Stimulated activated CD4-positive, alpha-beta T cell treated with anti-CD3 and anti-CD28 coated beads, TNF-alpha, amount 100 ng/mL, for 4 hours (primary cell): ENCODE results near the gene SPOCK1.

Source experiments
- DNase-seq, 3 experiments: peaks; one replicate each; pipeline ENCODE4 v3.0.0-alpha.2; 2020; ENCODE audit warnings: low read depth in 3 of 3

Gene SPOCK1

GRCh38 chr5:137113939-137114338 is 385.2 kb downstream of the SPOCK1 start:
- no peak for DNase-seq

- no peak for DNase-seq
Observed at GRCh38 chr5:137113161-137113560, 386.0 kb downstream of the SPOCK1 start.

DNA sequence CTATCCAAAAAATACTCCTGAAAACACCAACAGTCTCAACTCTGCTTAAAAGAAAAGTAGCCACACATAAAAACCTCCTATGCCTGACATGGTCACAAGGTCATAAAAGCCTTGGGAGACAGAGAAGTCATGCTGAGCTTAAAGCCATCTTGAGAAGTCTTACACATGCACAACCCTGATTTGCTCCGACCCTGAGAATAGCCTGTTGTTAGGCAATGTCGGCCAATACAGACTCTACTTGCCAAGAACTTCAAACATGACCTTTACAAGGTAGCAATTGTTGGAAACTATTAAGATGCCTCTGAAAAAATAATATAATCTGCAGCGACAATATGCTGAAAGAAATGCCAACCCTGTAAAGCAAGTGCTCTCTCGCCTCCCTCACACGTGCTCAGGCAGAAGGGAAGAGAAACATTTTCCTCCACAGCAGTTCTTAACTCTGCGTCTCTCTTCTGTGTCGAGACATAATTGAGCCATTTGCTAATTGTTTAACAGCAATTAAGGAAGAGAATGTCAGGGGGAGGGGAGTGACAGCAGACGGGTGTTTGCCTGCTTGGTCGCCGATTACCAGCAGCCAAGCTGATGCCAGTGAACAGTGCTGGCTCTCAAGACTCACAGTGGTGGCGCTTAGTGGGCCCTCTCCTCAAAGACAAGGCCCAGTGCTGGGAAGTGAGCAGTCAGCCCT is 393.6 kb downstream of the SPOCK1 start:
- no peak for DNase-seq

- no peak for DNase-seq
Observed at GRCh38 chr5:137101544-137101943, 397.6 kb downstream of the SPOCK1 start.

DNA sequence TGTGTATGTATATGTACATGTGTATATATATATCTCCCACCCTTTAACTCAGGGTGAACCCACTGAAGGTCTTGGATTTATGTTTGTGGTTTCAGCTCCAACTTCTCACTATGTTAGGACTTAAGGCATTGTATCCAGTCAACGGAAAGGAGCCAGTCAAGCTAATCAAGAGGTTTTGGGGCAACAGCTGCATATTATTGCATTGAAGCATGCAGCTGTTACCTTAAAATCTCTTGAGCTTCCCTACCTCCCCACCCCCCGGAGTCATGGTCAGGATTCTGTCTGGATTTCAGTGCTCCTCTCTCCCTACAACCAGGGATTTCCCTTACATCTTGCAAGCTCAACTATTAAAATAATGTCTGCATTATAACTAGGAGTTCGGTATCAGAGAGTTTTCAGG is 399.5 kb downstream of the SPOCK1 start:
- no peak for DNase-seq

DNA sequence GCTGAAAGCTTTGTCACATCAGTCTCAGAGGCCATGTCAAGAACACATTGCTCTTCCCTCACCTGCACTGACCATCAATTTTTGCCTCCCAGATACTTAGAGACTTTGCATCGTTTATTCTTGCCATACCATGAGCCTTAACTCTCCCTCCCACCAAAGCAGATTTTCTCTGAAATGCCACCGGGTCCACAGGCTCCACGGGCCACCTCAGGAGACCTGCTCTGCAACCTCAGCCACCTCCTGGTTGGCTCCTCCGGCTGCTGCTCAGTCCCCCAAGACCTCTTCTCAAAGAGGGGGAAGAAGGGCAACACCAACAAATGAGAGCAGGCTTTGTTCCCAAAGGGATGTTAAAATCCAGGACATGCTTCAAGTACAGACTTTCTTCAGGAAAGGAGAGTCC is 400.5 kb downstream of the SPOCK1 start:
- DNase-seq, result no peak

DNA sequence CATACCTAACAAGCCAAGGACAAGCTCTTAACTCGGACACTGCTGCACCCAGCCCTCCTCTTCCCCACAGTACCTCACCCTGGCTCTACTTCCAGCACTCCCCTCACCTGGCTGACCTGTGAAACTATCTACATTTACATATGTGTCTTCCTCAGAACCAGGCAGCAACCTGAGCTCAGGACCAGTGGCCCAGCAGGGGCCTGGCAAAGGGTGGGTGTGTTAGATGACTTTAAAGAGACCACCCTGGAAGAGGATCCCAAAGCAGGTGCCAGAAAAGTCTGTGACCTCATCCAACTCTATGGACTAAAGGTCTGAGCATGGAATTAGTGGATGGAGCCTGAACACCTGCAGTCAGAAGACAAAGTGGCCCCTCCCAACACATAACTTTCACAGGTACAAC is 400.9 kb downstream of the SPOCK1 start:
- DNase-seq, result no peak

DNA sequence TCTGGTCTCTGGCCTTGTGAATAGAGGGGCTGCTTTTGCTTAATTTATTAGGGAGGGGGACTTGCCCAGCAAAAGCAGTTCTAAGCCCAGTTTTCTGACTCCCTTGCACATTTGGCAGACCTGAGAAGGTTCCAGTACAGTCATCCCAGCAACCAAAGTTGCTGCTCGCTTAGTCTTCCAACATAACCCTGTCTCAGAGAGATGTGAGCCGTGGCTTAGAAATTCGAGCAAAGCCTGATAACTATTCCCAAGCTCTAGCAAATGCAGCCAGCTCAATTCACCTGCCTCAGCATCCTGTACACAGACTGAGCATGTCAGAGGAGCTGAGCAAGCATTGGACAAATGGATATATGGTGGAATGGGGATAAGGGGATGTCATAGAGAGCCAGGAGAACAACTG is 401.9 kb downstream of the SPOCK1 start:
- no peak for DNase-seq

DNA sequence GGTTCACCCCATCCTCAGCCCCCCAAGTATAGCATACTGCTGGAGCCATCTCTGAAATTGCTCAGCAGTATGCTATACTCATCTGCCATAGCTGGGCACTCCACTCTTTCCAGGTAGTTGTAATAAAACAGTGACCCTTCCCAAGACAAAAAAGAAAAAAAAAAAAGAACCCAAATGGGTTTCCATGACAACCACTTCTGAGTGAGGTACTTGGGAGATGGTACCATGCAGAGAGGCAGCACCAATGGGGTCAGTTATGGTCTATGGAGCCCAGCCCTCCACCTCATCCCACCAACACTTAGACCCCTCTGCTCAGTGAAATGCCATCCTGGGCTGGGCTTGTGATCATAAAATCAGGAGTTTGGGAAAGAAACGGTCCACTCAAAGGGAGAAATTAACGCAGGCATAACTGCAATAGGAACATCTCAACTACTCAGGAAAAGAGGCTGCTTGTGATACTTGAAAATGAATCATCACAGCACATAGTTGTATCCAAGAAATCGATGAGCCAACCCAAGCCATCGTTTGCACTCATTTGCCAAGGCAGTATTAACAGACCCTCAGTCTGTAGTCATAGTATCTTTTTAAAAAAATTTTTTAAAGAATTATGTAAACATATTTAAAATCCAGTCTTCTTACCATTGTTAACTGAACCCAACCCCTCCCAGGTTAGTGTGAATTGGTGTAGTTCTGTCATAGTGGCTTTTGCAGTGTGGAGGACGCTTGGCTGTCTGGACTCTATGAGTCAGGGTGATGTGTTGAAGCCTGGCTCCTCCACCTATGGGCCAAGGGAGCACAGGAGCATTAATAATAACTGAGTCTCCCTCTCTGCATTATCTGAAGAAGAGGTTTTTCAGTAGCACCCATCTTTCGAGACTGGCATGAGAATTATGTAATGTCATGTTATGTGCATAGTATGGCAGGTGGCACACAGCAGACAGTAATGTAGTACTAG is 402.7 kb downstream of the SPOCK1 start:
- no peak for DNase-seq

GRCh38 chr5:137095597-137095996 is 403.5 kb downstream of the SPOCK1 start:
- no peak for DNase-seq

DNA sequence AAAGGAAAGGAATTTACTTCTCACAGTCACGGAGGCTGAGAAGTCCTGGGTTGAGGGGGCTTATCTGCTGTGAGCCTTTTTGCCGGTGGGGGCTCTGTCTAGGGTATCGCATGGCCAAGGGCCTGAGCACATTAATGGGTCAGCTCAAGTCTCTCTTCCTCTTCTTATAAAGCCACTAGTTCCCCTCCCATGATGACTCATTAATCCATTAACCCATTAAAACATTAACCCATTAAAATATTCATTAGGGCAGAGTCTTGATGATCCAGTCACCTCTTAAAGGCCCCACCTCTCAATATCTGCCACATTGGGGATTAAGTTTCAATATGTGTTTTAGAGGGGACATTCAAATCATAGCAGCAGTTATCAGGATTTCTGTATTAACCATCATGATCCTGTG is 406.3 kb downstream of the SPOCK1 start:
- DNase-seq, result no peak

DNA sequence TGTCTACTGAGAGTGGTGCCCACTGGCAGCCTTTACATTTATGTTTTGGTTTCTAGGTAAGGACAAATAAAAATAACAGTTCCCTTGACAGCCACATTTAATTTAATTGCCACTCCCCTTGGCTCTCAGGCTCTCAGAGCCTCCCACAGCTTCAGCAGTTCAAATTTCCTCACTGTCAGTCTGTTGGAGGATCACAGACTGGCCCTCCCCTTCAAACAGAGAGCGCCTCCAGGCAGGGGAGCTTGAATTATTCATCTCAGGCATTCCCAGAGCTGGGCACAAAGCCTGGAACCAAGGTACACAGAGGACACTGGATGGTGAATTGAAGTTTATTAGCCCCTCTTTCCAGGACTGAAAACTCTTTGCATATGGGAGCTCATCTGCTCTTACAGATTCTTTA is 407.7 kb downstream of the SPOCK1 start:
- DNase-seq, result no peak

- DNase-seq, result no peak
Observed at GRCh38 chr5:137090721-137091120, 408.4 kb downstream of the SPOCK1 start.

- DNase-seq, result no peak
Observed at GRCh38 chr5:137090151-137090550, 409.0 kb downstream of the SPOCK1 start.

DNA sequence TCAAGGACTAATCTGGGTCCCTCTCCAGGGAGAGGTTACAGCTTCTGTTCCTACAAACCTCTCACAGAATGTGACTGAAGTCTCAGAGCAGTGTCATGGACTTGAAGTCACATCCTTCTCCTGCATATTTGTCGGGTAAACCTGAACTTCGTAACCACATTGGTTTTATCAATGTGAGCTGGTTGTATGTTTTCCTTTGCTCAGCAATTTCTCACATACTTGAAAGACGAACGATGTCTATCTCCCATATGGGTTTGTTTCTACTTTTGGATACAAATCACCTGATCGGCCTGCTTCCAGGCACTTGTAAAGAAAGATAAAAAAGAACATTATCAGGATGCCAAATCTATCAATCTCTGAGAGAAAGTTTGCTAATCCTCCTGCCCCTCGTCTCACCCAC is 411.0 kb downstream of the SPOCK1 start:
- DNase-seq, result no peak

GRCh38 chr5:137086342-137086741 is 412.8 kb downstream of the SPOCK1 start:
- no peak for DNase-seq

DNA sequence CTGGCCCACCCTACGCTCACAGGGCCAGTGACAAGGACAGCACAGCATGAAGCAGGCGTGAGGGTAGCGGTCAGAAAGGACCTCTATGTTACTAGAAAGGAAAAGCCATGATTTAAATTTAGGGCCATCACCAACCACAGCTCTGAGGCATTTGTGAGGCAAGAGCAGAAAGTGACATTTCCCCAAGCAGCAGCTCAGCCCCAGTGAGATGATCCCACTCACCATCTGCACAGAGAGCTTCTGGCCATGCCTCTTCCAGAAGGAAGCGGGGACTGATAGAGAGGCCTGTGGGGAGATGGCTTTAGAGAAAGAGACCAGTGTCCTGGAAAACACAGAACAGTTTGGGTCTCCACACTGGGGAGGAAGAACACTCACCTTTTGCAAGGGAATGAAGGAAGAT is 413.9 kb downstream of the SPOCK1 start:
- DNase-seq, result no peak

DNA sequence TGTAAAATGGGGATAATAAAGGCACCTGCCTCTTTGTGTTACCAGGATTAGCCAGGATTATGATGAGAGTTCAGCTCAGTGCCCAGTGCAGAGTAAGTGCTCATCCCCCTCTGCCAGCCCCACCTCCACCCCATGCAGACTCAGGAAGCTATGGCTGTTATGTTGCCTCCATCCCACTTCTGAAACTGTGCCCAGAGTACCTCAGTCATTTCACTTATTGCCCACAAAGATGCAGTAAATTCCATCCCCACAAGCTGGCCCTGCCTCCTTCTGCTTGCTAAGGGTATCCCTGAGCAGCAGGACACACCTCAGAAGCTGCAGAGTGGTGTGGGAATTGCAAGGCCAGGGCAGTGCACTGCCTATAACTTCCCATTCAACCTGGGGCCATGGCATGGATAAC is 415.1 kb downstream of the SPOCK1 start:
- no peak for DNase-seq

- no peak for DNase-seq
Observed at GRCh38 chr5:137082951-137083350, 416.2 kb downstream of the SPOCK1 start.

- DNase-seq, result no peak
Observed at GRCh38 chr5:137078171-137078665, 420.9 kb downstream of the SPOCK1 start.

- DNase-seq, result no peak
Observed at GRCh38 chr5:137075163-137075970, 423.8 kb downstream of the SPOCK1 start.

- no peak for DNase-seq
Observed at GRCh38 chr5:137073189-137073588, 425.9 kb downstream of the SPOCK1 start.
